ENCODE measurements around the gene SPOCD1. TPM values are rescaled to one million over a fixed set of nuclear protein-coding genes. Genes with fewer than 3 reads are reported as not detected.

Gene SPOCD1
- total and polyA plus RNA-seq, 4 experiments from 2014 or later = 0.61 to 0.94 TPM; not detected in 2

- POLR2A ChIA-PET (ENCODE audit: partially characterized antibody) = no interaction called here
- no peaks in the 10 kb centered on the region for H3K9me3 Mint-ChIP-seq
- H3K4me3 Mint-ChIP-seq = no peak overlapping the region
- Histone ChIP-seq H3K36me3 (ENCODE audit: insufficient read depth, low read length) (no peaks in the 10 kb centered on the region), H3K27ac (ENCODE audit: low read depth, low read length) (no peak overlapping the region), H3K9me3 (ENCODE audit: control insufficient read depth in 1 of 2, low read length in 2 of 2) (no peaks in the 10 kb centered on the region), H3K27me3 (ENCODE audit: insufficient read depth, low read length) (no peaks in the 10 kb centered on the region), H3K4me3 (ENCODE audit: low read length in 2 of 2) (no peak overlapping the region), H3K4me1 (ENCODE audit: insufficient read depth, low read length) (peaks cover 18% of the 10 kb centered on the region)
- H3K27ac Mint-ChIP-seq = no peak overlapping the region
- intact Hi-C loops (cut with micrococcal nuclease) = no loop called here
- H3K36me3 Mint-ChIP-seq = no peaks in the 10 kb centered on the region
- CTCF ChIA-PET (ENCODE audit: partially characterized antibody) = no interaction called here
- no peaks in the 10 kb centered on the region for H3K27me3 Mint-ChIP-seq
- peaks cover 10 to 46% (median 23%) of the 10 kb centered on the region in 4 donors for H3K4me1 Mint-ChIP-seq
- no peak for DNase-seq
Observed at GRCh38 chr1:31742462-31743212, 73.2 kb downstream of the SPOCD1 start.

Small RNA genes lying within 50 kb of the gene (microRNA-seq; reads per million reads assigned to microRNA genes)
- not detected for gene MIR4254 (ENCODE audit: borderline microRNAs expressed, borderline number of aligned reads, borderline replicate concordance)

Other genes starting within 250 kb of the SPOCD1 start
- gene TINAGL1, start 239.5 kb downstream of the SPOCD1 start, total RNA-seq = not detected
- not detected for gene TINAGL1, start 239.5 kb downstream of the SPOCD1 start, polyA plus RNA-seq
- not detected for gene HCRTR1, start 198.3 kb downstream of the SPOCD1 start, total RNA-seq
- gene HCRTR1, start 198.3 kb downstream of the SPOCD1 start, polyA plus RNA-seq = not detected
- 10 to 100 TPM; 39.1 to 41.7 TPM for gene PEF1, start 171.1 kb downstream of the SPOCD1 start, total RNA-seq
- 100 to 1,000 TPM in 1 of 2 donors, 10 to 100 TPM in 1; 84.7 to 124 TPM for gene PEF1, start 171.1 kb downstream of the SPOCD1 start, polyA plus RNA-seq
- not detected for gene COL16A1, start 112.0 kb downstream of the SPOCD1 start, total RNA-seq
- not detected for gene COL16A1, start 112.0 kb downstream of the SPOCD1 start, polyA plus RNA-seq
- gene ADGRB2, start 51.7 kb downstream of the SPOCD1 start, total RNA-seq = 1 to 10 TPM; 1.5 to 2.0 TPM
- gene ADGRB2, start 51.7 kb downstream of the SPOCD1 start, polyA plus RNA-seq = under 1 TPM in 1 of 2 donors, not detected in 1; 0.55 TPM
- gene PTP4A2, start 122.3 kb upstream of the SPOCD1 start, total RNA-seq = 100 to 1,000 TPM; 254 to 276 TPM
- gene PTP4A2, start 122.3 kb upstream of the SPOCD1 start, polyA plus RNA-seq = 100 to 1,000 TPM; 401 to 529 TPM
- 100 to 1,000 TPM; 114 to 122 TPM for gene KHDRBS1, start 197.8 kb upstream of the SPOCD1 start, total RNA-seq
- gene KHDRBS1, start 197.8 kb upstream of the SPOCD1 start, polyA plus RNA-seq = 100 to 1,000 TPM in 1 of 2 donors, 10 to 100 TPM in 1; 70.8 to 116 TPM

Data from CD4-positive, alpha-beta memory T cell (primary cell).